ENCODE results near the gene HIBADH.
"Not testable (repeated sequence)": the region's sequence is repeated elsewhere in the genome, so short reads cannot be mapped to it uniquely, and the experiment has no call there.

Gene HIBADH

DNA sequence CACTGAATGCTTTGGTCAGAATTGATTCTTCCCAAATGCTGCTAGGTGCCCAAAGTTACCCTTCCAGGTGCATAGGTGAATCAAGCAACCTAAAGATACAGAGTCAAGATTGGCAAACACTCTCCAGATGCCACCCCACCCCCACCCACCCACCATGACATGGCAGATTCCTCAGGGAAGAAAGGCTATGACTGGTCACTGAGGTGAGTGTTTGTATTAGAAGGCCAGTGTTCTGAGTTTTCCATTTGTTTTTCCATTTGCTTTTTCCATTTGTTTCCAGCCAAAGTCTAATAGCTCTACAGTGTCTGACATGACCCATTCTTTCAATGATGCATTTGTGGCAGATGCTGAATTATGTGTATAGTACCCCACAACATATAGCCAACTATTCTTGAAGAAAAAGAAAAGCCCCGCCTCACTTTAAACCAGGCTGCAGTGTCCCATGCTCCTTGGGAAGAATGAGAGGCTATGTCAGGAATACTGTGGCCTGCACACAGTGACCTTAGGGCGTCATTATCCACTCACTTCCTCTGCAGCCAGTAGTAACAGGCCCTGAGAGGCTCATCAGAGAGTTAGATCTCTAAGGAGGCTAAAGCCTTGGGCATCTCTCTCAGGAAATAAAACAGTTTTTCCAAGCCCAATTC lies 16.1 kb upstream of the HIBADH start:
- no peak for DNase-seq

DNA sequence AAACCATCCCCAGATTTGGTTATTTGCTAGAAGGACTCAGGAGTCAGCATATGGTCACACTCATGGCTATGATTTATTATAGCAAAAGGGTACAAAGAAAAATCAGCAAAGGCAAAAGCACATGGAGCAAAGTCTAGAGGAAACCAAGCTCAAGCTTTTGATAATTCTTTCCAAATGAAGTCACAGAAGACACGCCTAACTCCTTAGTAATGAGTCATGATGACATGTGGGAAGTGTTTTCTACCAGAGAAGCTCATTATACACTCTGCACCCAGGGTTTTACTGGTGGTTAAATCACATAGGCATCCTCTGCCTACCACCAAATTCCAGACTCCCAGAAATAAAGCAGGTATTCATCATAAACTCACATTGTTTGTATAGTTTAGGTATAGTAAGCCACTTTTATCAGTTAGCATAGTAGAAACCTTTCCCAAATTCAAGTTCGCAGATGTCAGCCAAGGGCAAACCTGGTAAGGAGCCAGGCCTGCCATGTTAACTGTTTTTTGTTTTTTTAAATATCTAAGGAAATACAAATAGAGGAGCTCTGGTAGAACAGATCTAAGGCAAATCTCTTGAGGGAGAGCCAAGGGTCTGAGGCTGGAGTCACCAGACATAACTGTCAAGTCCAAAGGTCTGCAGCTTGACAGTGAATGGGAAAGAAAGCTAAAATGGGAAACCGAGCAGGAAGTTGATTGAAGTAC lies 15.4 kb upstream of the HIBADH start:
- DNase-seq: no peak

DNA sequence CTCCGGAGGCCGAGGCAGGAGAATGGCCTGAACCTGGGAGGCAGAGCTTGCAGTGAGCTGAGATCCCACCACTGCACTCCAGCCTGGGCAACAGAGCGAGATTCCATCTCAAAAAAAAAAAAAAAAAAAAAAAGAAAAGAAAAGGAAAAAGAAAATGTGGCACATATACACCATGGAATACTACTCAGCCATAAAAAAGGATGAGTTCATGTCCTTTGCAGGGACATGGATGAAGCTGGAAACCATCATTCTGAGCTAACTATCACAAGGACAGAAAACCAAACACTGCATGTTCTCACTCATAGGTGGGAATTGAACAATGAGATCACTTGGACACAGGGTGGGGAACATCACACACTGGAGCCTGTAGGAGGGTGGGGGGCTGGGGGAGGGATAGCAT lies 11.4 kb upstream of the HIBADH start:
- not testable (repeated sequence) for DNase-seq

DNA sequence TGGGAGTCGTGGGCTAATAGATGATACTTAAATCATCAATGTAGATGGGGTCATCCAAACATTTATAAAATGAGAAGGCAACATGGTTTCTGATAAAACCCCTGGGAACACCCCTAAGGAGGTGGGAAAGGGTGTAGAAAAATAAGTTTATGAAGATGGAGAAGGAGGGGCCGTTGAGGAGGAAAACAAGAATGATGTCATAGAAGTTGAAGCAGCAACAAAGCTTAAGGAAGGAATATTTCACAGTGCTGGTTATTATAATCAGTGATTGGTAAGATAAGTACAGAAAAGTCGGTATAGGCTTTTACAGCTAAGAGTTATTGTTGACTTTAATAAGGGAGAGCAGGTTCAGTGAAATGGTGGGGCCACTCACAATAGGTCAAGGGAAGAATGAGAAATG lies 9.0 kb upstream of the HIBADH start:
- DNase-seq: no peak

DNA sequence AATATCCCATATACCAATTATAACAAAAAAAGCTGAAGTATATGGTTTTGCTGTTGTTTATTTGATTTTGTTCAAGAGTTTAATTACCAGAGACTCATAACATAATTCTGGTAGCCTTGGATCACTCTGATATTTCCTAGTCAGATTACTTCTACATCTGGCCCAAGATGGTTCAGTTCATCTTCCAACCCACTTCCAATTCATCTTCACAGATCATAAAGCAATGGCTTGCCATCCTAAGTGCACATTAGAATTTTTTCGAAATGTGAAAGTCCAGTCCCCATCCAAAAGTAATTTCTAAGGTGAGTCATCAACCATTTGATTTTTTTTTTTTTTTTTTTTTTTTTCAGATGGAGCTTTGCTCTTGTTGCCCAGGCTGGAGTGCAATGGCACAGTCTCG lies 8.0 kb upstream of the HIBADH start:
- no peak for DNase-seq

DNA sequence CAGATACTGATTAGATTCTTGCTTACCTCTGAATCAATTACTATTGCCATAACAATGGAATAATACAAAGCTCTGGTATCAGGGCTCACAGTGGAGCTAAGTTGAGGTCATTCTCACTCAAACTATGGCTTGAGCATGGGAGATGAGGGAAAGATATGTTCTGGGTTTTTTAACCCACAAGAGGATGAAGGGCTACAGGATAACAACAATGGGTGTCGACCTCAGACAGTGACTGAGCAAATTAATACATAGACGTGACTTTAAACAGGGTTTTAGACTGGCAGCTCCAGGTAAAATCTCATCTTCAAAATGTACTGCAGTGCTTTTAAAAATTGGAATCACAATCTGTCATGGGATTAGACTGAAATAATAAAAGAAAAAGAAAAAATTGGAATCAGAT lies 7.5 kb upstream of the HIBADH start:
- no peak for DNase-seq

DNA sequence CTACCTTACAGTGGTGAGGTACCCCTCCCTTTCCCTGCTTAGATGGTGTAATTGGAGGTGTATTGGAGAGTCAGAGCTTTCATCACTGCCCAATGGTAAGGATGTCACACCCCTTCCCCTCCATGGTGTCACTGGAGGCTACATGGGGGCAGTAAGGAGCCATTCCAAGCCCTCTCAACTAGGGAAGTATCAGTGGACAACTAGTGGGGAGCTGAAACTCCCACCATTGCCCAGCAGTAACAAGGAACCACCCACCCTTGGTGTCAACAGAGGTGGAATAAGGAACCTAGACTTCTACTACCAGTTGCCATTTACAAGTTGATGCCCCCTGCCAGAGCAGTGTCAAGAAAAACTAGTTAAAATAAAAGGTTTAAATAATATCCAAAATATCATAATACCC lies 2.8 kb upstream of the HIBADH start:
- no peak for DNase-seq

DNA sequence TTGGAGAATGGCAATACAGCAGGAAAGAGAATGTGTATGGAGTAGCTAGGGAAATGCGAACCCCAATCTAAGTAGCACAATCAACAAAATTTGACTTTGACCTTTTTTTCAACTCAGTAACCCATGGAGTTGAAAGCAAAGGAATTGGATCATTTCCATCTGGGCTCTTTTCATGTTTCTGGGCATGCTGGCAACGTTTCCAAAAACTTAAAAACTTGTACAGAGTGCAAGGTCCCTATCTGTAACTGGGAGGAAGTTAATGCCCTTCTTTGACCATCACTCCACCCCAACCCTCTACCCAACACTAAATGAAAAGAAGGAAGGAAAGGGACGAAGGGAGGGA lies 1.3 kb upstream of the HIBADH start:
- DNase-seq: no peak

DNA sequence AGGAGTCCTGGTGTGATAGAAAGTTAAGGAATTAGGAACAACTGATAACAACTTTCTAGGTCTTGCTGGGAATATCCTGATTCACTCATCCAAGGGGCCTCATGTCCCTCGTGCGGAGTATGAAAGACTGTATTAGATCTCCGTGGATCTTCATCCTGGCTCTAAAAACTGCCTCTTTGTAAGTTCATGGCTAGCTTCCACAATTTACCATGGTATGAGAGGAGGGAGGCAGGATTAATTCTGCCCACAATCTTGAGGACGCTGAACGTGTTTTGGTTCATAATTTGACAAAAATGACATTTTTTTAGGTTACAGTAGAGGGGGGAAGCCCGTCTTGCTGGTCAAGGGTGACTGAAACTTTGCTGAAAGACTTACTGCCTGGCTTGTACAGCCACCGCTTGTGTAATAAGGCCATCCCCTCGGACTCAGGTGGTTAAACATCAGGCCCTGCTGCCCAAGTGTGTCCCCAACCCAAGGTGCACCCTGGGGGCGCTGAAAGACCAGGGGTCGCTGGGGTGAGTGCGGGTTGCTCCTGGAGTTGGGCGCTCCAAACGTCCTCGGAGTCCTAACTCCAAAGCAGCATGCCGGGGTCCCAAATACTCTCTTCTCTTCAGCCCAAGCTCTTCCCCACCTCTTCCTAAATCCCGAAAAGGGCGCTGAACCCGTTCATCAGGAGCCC lies 733 bp downstream of the HIBADH start:
- DNase-seq: peak; percentile 17

DNA sequence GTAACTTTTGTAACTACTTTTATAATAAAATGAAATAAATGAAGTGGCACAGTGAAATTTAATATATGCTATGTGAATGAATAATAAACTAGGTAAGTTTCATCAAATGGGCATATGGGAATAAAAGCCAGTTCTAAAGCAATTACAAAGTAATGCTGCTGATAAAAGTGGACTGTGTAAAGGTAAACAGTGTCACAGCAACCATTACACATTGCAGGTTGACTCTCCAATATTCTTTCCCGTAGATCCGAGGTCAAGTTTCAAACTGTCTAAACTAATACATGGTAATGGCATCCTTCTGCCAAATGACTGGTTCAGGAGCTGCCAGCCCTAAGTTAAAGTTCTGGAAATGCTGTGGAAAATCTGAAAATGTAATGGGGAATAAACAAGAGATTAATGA lies 6.0 kb downstream of the HIBADH start:
- DNase-seq: no peak

DNA sequence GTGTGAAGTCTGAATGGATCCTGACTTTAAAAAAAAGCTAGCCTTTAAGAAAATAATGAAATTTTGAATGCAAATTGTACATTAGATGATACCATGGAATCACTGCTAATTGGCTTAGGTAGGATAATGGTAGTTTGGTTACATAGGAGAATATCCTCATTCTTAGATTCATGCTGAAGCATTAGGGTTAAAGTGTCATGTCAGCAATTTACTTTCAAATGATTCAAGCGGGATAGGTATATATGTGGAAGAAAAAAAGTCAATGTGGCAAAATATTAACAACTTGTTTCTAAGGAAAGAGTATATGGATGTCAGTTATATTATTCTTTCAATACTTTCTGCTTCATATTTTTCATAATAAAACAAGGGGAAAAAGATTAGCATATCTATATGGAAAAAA lies 7.5 kb downstream of the HIBADH start:
- no peak for DNase-seq

DNA sequence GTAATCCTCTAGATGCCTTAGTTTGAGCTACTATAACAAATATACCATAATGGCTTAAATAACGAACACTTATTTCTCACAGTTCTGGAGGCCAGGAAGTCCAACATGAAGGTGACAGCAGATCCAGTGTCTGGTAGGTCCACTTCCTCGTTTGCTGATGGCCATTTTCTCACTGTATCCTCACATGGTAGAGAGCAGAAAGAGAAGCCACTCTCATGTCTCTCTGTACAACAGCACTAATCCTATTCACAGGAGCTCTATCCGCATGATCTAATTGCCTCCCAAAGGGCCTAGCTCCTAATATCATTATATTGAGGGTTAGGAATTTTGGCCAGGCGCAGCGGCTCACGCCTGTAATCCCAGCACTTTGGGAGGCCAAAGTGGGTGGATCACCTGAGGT lies 10.2 kb downstream of the HIBADH start:
- no peak for DNase-seq

DNA sequence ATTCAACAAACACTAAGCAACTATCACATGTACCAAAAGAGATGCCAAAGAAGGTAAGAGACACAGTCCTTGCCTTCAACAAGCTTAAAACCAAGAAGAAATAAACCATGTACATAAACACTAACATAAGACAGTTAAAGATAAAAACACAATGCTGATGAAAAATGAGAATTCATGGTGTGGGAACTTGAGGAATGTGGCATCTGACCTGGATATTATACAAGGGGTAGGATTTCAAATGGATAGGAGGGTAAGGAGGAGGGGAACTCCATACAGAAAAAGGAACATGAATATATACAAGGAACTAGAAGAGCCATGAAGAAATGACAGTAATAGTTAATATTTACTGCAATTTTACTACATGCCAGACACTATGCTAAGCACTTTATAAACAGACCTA lies 11.0 kb downstream of the HIBADH start:
- DNase-seq: no peak

DNA sequence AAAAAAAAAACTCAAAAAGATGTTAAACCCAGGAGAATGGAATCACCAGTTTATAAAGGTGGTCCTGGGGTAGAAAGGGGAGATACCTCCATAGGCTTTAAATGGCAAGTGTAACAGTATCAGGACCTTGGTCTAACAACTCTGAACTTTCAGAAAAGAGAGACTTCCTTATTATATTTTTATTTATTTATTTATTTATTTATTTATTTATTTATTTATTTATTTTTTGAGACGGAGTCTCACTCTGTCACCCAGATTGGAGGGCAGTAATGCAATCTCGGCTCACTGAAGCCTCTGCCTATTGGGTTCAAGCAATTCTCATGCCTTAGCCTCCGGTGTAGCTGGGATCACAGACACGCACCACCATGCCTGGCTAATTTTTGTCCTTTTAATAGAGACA lies 12.4 kb downstream of the HIBADH start:
- no peak for DNase-seq

DNA sequence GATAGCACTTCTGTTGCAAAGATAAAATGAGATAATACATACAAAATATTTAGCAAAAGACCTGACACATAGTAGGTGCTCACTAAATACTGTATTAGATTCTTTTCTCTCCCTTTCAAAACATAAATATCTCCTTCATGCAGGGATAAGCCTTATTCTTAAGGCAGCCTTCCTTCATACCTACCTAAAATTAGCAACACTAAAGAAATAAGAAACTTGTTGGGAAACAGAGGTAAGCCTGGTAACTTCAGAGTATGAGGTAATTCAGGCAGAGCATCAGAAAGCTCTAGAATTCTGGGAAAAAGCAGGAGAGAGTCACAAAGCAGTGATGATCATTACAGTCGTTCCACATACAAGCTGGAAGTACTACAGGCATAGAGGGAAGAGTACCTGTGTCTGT lies 15.2 kb downstream of the HIBADH start:
- no peak for DNase-seq

DNA sequence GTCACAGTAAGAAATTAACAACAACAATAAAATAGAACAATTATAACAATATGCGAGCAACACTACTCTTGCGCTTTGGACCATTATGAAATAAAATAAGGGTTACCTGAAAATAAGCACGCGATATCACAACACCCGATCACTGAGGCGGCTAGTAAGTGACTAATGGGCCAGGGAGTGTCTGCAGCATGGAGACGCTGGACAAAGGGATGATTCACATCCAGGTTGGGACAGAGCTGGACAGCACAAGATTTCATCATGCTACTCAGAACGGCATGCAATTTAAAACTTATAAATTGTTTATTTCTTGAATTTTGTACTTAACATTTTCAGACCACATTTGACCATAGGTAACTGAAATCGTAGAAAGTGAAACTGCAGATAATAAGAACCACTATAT lies 15.6 kb downstream of the HIBADH start:
- DNase-seq: no peak

DNA sequence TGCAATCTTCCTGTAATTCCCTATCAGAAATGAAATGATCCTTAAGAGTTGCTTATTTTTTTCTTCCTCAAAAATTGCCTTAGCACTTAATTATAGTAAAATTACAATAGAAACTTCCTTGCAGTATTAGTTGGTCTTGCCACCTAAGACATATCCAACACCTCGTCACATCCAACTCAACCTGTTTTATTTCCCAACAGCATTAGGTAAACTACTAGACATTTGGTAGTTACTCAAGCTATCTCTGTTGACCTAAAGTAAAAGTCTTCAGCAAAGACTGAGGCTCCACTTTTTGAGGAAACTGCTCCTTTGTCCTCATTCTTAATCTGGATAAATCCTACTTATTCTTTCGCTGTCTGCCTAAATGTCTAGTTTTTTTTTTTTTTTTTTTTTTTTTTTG lies 20.4 kb downstream of the HIBADH start:
- DNase-seq: no peak

DNA sequence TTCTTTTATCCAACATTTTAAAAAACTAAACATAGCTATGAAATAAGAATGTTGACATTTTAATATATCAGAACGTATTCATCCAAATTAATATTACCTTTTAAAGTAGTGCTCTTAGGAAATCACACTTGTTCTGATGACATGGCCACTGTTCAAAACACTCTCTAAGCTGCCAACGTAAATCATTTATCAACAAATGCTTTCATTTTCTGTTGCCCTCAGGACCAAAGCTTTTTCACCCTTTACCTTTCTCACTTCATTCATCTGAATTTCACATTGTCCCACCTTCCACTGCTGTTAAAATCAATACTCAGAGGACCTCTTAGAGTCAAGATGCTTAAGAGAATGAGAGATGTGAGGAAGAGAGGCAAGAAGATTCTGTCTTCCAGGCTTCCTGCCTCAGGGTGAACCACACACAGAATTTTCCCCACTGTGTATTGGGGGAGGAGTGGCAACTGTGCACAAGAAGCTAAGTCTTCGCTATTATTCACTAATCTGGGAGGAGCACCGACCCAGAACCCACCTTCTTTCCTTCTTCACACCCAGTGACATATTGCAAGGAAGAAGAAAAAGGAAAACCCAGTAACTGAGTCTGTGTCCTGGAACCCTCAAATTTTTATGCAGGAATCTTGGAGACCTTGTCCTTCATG lies 21.0 kb downstream of the HIBADH start:
- DNase-seq: no peak

DNA sequence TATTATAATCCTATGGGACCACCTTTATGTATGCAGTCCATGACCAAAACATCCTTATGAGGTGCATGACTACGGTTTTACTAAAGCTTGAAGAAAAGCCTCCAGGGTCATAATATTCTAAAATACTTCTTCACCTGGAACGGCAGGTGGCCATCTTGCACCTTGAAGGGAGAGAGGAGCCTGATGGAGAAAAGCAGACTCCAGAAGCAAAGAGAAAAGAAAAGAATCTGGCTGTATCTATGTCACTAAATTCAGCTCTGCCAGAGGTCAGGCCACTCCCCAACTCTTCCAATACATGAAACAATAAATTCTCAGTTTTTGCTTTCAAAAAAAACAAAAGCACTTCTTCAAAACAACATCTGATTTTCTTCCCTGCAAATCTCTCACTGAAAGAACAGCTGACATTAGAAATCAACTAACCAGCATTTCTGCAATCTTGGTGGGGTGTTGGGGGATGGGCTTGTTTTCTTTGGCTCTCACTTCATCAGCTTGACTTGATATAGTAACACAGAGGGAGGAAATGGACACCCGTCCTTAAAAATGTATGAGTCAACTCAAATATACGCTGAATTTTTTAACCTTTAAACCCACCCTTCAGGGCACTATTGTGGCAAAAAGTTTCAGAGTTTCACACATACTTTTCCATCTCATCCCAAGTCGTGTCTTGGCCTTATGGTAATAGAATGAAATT lies 21.7 kb downstream of the HIBADH start:
- no peak for DNase-seq

DNA sequence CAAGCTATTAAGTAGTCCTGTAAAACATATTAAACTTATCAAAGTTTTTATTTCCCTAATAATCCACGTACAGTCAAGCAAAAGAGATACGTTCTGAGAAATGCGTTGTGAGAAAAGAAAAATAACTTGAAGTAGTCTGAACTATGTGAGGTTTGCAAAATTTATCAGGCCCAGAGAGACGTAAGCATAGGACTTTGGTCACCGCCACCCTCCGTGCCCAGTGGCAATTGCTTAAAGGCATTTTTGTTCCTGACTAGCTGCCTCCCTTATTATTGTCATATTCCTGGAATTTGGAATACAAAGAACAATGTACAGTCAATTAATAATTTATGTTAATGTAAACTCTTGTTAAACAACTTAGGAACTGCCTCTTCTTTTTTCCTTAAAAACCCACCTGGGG lies 22.8 kb downstream of the HIBADH start:
- DNase-seq: no peak

DNA sequence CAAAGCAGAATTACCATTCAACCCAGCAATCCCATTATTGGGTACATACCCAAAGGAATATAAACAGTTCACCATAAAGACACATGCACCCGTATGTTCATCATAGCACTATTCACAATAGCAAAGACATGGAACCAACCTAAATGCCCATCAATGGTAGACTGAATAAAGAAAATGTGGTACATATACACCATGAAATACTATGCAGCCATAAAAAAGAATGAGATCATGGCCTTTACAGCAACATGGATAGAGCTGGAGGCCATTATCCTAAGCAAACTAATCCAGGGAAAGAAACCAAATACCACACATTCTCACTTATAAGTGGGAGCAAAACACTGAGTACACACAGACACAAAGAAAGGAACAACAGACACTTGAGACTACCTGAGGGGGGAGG lies 23.6 kb downstream of the HIBADH start:
- DNase-seq: not testable (repeated sequence)

DNA sequence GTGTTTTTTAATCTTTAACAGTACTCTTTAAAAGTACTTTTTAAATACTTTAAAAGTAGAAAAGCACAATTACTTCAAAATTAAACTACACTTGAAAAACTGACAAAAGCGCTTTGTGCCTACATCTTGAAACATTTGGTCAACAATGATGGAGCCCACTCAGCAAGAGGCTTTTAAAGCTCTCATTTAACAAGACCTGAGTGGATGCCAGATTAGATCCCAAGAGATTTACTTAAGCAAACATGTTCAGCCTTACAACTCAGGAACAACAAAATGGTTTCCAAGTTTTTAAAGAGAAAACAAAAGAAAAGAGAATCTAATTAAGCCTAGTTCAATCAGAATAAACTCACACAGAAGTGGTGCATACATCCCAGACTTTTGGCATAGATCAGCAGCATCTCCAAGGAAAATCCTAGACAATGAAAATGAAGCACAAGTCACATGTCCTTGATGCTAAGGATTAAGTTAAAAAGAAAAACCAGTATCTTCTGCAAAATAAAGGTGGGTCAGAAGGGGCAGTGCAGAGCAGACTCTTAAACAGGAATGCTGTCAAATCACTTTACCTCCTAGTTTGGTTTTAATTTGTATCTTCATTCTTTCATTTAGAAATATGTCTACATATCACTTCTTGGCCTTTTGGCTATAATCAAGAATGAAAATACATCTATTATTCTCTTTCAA lies 26.2 kb downstream of the HIBADH start:
- DNase-seq: no peak

DNA sequence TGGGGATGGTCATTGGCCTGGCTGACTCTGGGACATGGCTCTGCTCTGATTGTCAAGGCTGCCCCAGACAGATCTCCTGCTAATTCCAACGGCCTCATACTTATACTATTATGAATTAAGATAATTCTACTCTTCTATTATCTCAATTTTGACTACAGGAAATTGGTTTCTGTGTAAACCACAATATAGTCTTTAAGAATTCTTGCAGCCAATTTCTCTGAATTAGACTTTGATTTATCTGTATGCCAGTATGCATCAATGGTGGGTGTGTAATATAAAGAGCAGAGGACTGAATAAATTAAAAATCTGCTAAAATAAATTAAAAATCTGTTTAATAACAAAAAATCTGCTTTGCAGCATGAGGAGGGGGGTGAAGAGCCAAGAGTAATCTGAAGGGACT lies 27.0 kb downstream of the HIBADH start:
- DNase-seq: no peak
